ENCODE results near the gene DDX3X.

DNA sequence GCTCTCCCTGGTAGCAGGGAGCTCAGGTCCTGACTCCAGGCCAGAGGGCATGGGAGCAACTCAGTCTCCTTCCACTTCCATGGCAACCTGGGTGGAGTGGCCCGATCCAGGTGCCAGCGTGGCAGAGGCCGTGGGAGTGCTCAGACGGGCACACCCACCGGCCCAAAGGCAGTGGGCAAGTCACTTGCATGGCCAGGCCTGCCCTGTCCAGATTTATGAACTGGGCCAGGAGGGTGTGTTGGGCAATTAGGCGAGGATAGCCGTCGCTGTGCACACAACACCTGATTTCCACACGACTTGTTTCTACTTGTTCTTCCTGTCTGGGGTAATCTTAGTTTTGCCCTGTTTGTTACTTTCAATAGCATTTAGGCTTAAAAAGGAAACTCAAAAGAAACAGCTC lies 57.6 kb downstream of the DDX3X start:
- TF ChIP-seq SP3 (tag by site-specific recombination; IDR thresholded peaks at IDR 0.05) (no peak), ZNF785 (tag by site-specific recombination; IDR thresholded peaks at IDR 0.05) (no peak), HOXA7 (CRISPR knock-in tag; IDR thresholded peaks at IDR 0.05; ENCODE audit: borderline replicate concordance) (no peak), MYNN (tag by site-specific recombination; IDR thresholded peaks at IDR 0.05; ENCODE audit: borderline replicate concordance) (no peak), ZBTB1 (tag by site-specific recombination; IDR thresholded peaks at IDR 0.05) (no peak)
- TF ChIP-seq, protein P1, sequence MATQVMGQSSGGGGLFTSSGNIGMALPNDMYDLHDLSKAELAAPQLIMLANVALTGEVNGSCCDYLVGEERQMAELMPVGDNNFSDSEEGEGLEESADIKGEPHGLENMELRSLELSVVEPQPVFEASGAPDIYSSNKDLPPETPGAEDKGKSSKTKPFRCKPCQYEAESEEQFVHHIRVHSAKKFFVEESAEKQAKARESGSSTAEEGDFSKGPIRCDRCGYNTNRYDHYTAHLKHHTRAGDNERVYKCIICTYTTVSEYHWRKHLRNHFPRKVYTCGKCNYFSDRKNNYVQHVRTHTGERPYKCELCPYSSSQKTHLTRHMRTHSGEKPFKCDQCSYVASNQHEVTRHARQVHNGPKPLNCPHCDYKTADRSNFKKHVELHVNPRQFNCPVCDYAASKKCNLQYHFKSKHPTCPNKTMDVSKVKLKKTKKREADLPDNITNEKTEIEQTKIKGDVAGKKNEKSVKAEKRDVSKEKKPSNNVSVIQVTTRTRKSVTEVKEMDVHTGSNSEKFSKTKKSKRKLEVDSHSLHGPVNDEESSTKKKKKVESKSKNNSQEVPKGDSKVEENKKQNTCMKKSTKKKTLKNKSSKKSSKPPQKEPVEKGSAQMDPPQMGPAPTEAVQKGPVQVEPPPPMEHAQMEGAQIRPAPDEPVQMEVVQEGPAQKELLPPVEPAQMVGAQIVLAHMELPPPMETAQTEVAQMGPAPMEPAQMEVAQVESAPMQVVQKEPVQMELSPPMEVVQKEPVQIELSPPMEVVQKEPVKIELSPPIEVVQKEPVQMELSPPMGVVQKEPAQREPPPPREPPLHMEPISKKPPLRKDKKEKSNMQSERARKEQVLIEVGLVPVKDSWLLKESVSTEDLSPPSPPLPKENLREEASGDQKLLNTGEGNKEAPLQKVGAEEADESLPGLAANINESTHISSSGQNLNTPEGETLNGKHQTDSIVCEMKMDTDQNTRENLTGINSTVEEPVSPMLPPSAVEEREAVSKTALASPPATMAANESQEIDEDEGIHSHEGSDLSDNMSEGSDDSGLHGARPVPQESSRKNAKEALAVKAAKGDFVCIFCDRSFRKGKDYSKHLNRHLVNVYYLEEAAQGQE (tag by site-specific recombination; IDR thresholded peaks at IDR 0.05): no peak

Data from HEK293 (cell line).